ENCODE results near the gene OXSM.

OXSM gene

GRCh38 chr3:25840099-25840498 is 50.2 kb downstream of the OXSM start:
- Histone ChIP-seq H2AK5ac (ENCODE audit: low read length, severe bottlenecking) (no peak overlapping the region), H2BK15ac (ENCODE audit: low read depth, poor library complexity, severe bottlenecking) (no peak overlapping the region), H3K4me3 (ENCODE audit: insufficient read depth in 1 of 2, low read depth in 1 of 2, low read length in 2 of 2) (no peak overlapping the region), H3K23ac (ENCODE audit: low read length in 2 of 2) (no peak overlapping the region), H3K79me1 (replicated peaks; ENCODE audit: low read length, poor library complexity, severe bottlenecking) (no peaks in the 10 kb centered on the region), H3K9me3 (ENCODE audit: control insufficient read depth, low read length) (peaks cover 5% of the 10 kb centered on the region), H2BK12ac (ENCODE audit: low read length in 2 of 2) (no peak overlapping the region), H3K18ac (ENCODE audit: low read depth in 1 of 2, low read length in 2 of 2) (no peak overlapping the region), H3K4me1 (ENCODE audit: control insufficient read depth, insufficient read depth, low read depth, low read length) (no peaks in the 10 kb centered on the region), H2AFZ (ENCODE audit: low read depth, low read length) (no peak overlapping the region), H3K27me3 (ENCODE audit: control insufficient read depth in 1 of 2, insufficient read depth in 1 of 2, low read length in 2 of 2) (no peaks in the 10 kb centered on the region), H3K14ac (ENCODE audit: low read length in 2 of 2) (no peak overlapping the region), H3K4me2 (ENCODE audit: low read length, poor library complexity, severe bottlenecking) (no peak overlapping the region), H4K8ac (ENCODE audit: low read length) (no peak overlapping the region), H3K36me3 (ENCODE audit: control insufficient read depth in 1 of 2, insufficient read depth in 2 of 2, low read depth in 1 of 2, low read length in 2 of 2) (no peaks in the 10 kb centered on the region), H3K27ac (ENCODE audit: low read length, poor library complexity, severe bottlenecking) (no peak overlapping the region), H4K91ac (ENCODE audit: low read length) (no peak overlapping the region), H3K4ac (ENCODE audit: low read depth in 1 of 2, low read length in 2 of 2) (no peak overlapping the region), H2BK5ac (ENCODE audit: low read depth, low read length, poor library complexity, severe bottlenecking) (no peak overlapping the region), H2BK120ac (ENCODE audit: low read depth, low read length) (no peak overlapping the region), H3K9ac (ENCODE audit: low read length) (no peak overlapping the region)
- WGBS = 86% methylated on average over 1 of the region's 3 CpGs
- DNase-seq = no peak

- H2BK5ac ChIP-seq (ENCODE audit: low read depth, low read length, poor library complexity, severe bottlenecking) = no peak overlapping the region
- no peak overlapping the region for H2BK12ac ChIP-seq (ENCODE audit: low read length in 2 of 2)
- no peak overlapping the region for H3K4ac ChIP-seq (ENCODE audit: low read depth in 1 of 2, low read length in 2 of 2)
- H3K27ac ChIP-seq (ENCODE audit: low read length, poor library complexity, severe bottlenecking) = no peak overlapping the region
- no peaks in the 10 kb centered on the region for H3K36me3 ChIP-seq (ENCODE audit: control insufficient read depth in 1 of 2, insufficient read depth in 2 of 2, low read depth in 1 of 2, low read length in 2 of 2)
- no peak for DNase-seq
- no peak overlapping the region for H2AFZ ChIP-seq (ENCODE audit: low read depth, low read length)
- no peak overlapping the region for H3K14ac ChIP-seq (ENCODE audit: low read length in 2 of 2)
- H3K4me3 ChIP-seq (ENCODE audit: insufficient read depth in 1 of 2, low read depth in 1 of 2, low read length in 2 of 2) = no peak overlapping the region
- peaks cover 2% of the 10 kb centered on the region for H3K9me3 ChIP-seq (ENCODE audit: control insufficient read depth, low read length)
- H2BK120ac ChIP-seq (ENCODE audit: low read depth, low read length) = no peak overlapping the region
- H4K91ac ChIP-seq (ENCODE audit: low read length) = no peak overlapping the region
- no peak overlapping the region for H4K8ac ChIP-seq (ENCODE audit: low read length)
- H2AK5ac ChIP-seq (ENCODE audit: low read length, severe bottlenecking) = no peak overlapping the region
- no peak overlapping the region for H3K23ac ChIP-seq (ENCODE audit: low read length in 2 of 2)
- H3K4me1 ChIP-seq (ENCODE audit: control insufficient read depth, insufficient read depth, low read depth, low read length) = no peaks in the 10 kb centered on the region
- no peak overlapping the region for H3K4me2 ChIP-seq (ENCODE audit: low read length, poor library complexity, severe bottlenecking)
- H3K79me1 ChIP-seq (replicated peaks; ENCODE audit: low read length, poor library complexity, severe bottlenecking) = no peaks in the 10 kb centered on the region
- WGBS = no CpG with 5 or more reads among the region's 3 CpGs
- no peaks in the 10 kb centered on the region for H3K27me3 ChIP-seq (ENCODE audit: control insufficient read depth in 1 of 2, insufficient read depth in 1 of 2, low read length in 2 of 2)
- no peak overlapping the region for H3K9ac ChIP-seq (ENCODE audit: low read length)
- no peak overlapping the region for H3K18ac ChIP-seq (ENCODE audit: low read depth in 1 of 2, low read length in 2 of 2)
- H2BK15ac ChIP-seq (ENCODE audit: low read depth, poor library complexity, severe bottlenecking) = no peak overlapping the region
Measured at GRCh38 chr3:25843332-25843731, 53.4 kb downstream of the OXSM start.

Data from mesenchymal stem cell (in vitro differentiated cells and primary cell).